ENCODE results near the gene ANO7. TPM values are rescaled to one million over a fixed set of nuclear protein-coding genes. Genes with fewer than 3 reads are reported as not detected.
A peak's percentile ranks its signal among the peaks of the same experiment; 100 is the strongest.

The ANO7 gene
- total RNA-seq, 1 donor from 2014 or later: 2.1 TPM

DNA sequence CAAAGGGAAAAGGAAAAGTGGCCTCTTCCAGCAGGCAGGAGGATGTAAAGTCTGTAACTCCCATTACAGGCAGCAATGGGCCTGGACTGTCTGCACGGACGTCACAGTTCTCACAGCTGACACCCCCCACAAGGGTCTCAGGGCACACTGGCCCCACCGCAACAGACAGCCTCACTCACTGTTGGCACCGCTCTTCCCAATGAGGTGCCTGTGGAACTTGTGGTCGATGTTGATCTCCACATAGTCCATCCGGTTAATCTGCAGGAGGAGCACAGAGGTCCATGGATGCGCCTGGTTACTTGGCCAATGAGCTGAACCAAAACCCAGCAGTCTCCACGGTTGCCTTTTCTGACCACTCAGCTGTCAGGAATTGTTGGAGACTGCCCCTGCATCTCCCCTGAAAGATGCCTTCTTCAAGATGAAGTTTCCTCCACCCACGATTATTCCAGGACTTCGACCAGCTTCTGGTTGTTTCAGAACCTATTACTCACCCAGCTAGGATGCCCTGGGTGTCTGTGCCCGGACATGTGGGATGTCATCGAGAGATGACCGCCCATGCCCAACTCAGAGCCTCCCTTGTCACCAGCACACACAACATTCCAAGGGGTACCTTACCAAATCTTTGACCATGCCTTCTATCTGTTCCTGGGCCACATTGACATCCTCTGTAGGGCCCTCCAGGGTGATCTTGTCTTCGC is 64.5 kb downstream of the ANO7 start:
- no peak for ATAC-seq
- no peak overlapping the region for H3K4me3 ChIP-seq
- DNase-seq: peak; percentile 19
- intact Hi-C loops (cut with DNase I): no loop called here
- H3K36me3 ChIP-seq: peaks cover 100% of the 10 kb centered on the region
- no peak overlapping the region for H3K27ac ChIP-seq
- TF ChIP-seq, protein P1, sequence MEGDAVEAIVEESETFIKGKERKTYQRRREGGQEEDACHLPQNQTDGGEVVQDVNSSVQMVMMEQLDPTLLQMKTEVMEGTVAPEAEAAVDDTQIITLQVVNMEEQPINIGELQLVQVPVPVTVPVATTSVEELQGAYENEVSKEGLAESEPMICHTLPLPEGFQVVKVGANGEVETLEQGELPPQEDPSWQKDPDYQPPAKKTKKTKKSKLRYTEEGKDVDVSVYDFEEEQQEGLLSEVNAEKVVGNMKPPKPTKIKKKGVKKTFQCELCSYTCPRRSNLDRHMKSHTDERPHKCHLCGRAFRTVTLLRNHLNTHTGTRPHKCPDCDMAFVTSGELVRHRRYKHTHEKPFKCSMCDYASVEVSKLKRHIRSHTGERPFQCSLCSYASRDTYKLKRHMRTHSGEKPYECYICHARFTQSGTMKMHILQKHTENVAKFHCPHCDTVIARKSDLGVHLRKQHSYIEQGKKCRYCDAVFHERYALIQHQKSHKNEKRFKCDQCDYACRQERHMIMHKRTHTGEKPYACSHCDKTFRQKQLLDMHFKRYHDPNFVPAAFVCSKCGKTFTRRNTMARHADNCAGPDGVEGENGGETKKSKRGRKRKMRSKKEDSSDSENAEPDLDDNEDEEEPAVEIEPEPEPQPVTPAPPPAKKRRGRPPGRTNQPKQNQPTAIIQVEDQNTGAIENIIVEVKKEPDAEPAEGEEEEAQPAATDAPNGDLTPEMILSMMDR (IDR thresholded peaks at IDR 0.05): no peak
- no peaks in the 10 kb centered on the region for H3K4me1 ChIP-seq
- H3K27me3 ChIP-seq: no peaks in the 10 kb centered on the region
- H3K9me3 ChIP-seq: no peaks in the 10 kb centered on the region

DNA sequence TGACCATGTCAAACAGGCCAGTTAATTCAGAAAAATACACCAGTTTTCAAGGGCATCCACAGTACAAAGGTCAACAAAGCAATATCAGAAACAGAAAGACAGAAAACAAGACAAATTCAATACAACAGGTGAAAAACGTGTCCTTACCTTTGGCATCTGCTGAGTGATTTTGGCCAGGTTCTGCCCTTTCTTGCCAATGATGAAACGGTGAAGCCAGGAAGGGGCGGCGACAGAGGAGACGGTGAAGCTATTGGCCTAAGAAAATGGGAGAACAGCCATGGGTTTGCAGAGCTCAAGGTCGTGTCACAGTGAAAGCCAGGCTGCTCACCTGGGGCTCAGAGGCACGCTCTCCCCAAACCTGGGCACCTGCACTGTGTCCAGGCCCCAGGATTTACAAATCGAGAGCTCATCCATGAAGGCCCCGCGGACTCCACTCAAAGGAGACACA is 66.5 kb downstream of the ANO7 start:
- TF ChIP-seq, protein P1 (IDR thresholded peaks at IDR 0.05): no peak
- DNase-seq: no peak
- Histone ChIP-seq H3K4me3 (no peak overlapping the region), H3K4me1 (peaks cover 4% of the 10 kb centered on the region), H3K9me3 (no peaks in the 10 kb centered on the region), H3K27ac (no peak overlapping the region), H3K36me3 (peaks cover 95% of the 10 kb centered on the region), H3K27me3 (no peaks in the 10 kb centered on the region)
- no peak for ATAC-seq
- intact Hi-C loops (cut with DNase I): no loop called here

DNA sequence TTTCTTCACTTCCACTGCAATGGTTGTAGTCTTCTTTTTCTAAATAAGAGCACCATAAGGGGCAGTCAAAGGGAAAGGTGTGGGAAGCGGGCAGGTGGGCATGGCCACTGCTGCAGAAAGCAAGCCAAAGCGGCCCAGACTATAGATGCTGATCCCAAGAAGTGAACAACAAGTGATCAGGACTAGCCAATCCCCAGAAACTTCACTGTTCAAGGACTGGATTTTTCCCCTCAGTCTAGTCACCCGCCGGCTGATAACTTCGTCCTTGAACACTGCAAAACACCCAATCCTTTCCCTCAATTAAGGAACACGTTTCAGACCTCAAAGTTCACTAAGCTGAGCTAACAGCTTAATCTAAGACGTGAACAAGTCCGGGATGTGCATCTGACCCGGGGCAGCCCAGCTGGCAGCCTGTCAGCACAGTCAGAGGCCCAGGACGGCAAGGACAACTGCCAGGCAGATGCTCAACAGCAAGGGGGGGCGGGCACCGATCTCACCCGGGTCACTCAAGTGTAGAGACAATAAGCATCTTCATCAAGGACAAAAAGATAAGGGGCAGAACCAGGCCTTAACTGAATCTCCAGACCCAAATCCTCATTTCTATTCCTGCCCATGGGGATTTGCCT is 67.2 kb downstream of the ANO7 start:
- intact Hi-C loops (cut with DNase I): no loop called here
- no peak overlapping the region for H3K4me3 ChIP-seq
- H3K27me3 ChIP-seq: no peaks in the 10 kb centered on the region
- H3K4me1 ChIP-seq: peaks cover 4% of the 10 kb centered on the region
- peaks cover 95% of the 10 kb centered on the region for H3K36me3 ChIP-seq
- H3K27ac ChIP-seq: no peak overlapping the region
- DNase-seq (no peak), ATAC-seq (no peak)
- no peaks in the 10 kb centered on the region for H3K9me3 ChIP-seq
- TF ChIP-seq, protein P1 (IDR thresholded peaks at IDR 0.05): no peak

- no peaks in the 10 kb centered on the region for H3K27me3 ChIP-seq
- peaks cover 4% of the 10 kb centered on the region for H3K4me1 ChIP-seq
- no peak overlapping the region for H3K27ac ChIP-seq
- no peak for DNase-seq
- ATAC-seq: no peak
- TF ChIP-seq, protein P1 (IDR thresholded peaks at IDR 0.05): no peak
- H3K4me3 ChIP-seq: no peak overlapping the region
- intact Hi-C loops (cut with DNase I): no loop called here
- H3K9me3 ChIP-seq: no peaks in the 10 kb centered on the region
- H3K36me3 ChIP-seq: peaks cover 95% of the 10 kb centered on the region
Observed at GRCh38 chr2:241256168-241256545, 67.7 kb downstream of the ANO7 start.

DNA sequence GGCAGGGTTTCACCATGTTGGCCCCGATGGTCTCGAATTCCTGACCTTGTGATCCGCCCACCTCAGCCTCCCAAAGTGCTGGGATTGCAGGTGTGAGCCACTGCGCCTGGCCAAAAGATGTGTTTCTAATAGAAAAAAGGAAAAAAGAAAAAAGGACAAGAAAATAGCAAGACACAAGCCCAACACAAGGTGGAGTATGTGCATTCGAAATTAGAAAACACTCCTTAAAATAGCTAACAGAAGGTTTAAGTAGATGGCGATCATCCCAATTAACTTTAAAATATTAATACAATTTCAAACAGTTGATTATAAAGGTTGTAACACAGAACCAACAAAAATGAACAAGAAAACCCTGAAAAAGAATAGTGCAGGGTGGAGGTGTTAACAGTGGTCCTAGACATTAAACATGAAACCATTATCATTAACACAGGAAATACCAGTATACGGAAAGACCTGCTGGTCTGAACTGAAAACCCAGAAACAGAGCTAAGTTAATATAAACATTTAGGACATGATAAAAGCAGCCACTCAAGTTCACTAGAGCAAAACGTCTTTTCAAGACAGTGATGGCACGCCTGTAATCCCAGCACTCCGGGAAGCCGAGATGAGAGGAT is 69.0 kb downstream of the ANO7 start:
- Histone ChIP-seq H3K36me3 (peaks cover 95% of the 10 kb centered on the region), H3K9me3 (no peaks in the 10 kb centered on the region), H3K27ac (no peak overlapping the region), H3K27me3 (no peaks in the 10 kb centered on the region), H3K4me1 (peaks cover 4% of the 10 kb centered on the region), H3K4me3 (no peak overlapping the region)
- intact Hi-C loops (cut with DNase I): no loop called here
- TF ChIP-seq, protein P1 (IDR thresholded peaks at IDR 0.05): no peak
- no peak for DNase-seq
- no peak for ATAC-seq
